22Rv1 (cell line): ENCODE measurements around the gene CCDC40.

Experiments used
- H3K27ac ChIP-seq: fragments of 450-650 bp; 2 replicates; pipeline ENCODE4 v1.5.1; 2017
- ZFX ChIP-seq: fragments of 450-650 bp; IDR thresholded peaks from 2 replicates; pipeline ENCODE4 v1.6.1; 2017; ENCODE audit warnings: antibody characterized with exemption, borderline replicate concordance
- TF ChIP-seq, protein P1 (sequence below): fragments of 450-650 bp; IDR thresholded peaks from 2 replicates; pipeline ENCODE4 v1.5.1; 2017; ENCODE audit warnings: mild to moderate bottlenecking

Gene CCDC40

DNA sequence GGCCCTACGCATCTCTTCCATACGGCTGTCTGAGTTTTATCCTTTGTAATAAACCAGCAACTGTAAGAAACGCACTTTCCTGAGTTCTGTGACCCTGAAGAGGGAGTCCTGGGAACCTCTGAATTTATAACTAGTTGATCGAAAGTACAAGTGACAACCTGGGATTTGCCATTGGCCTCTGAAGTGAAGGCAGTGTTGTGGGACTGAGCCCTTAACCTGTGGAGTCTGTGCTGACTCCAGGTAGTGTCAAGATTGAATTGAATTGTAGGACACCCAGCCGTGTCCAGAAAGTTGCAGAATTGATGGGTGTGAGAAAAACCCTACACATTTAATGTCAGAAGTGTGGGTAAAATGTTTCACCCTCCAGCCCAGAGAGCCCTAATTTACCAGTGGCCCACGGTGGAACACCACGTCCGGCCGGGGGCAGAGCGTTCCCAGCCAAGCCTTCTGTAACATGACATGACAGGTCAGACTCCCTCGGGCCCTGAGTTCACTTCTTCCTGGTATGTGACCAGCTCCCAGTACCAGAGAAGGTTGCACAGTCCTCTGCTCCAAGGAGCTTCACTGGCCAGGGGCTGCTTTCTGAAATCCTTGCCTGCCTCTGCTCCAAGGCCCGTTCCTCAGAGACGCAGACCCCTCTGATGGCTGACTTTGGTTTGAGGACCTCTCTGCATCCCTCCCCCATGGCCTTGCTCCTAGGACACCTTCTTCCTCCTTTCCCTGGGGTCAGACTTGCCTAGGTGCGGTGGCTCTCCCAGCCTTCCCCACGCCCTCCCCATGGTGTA lies 66.4 kb downstream of the CCDC40 start:
- H3K27ac ChIP-seq, result peak overlapping the region; percentile 66; the same call in 1 of the 2 replicates
- no peak for TF ChIP-seq ZFX
- TF ChIP-seq, protein P1, sequence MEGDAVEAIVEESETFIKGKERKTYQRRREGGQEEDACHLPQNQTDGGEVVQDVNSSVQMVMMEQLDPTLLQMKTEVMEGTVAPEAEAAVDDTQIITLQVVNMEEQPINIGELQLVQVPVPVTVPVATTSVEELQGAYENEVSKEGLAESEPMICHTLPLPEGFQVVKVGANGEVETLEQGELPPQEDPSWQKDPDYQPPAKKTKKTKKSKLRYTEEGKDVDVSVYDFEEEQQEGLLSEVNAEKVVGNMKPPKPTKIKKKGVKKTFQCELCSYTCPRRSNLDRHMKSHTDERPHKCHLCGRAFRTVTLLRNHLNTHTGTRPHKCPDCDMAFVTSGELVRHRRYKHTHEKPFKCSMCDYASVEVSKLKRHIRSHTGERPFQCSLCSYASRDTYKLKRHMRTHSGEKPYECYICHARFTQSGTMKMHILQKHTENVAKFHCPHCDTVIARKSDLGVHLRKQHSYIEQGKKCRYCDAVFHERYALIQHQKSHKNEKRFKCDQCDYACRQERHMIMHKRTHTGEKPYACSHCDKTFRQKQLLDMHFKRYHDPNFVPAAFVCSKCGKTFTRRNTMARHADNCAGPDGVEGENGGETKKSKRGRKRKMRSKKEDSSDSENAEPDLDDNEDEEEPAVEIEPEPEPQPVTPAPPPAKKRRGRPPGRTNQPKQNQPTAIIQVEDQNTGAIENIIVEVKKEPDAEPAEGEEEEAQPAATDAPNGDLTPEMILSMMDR, result no peak

DNA sequence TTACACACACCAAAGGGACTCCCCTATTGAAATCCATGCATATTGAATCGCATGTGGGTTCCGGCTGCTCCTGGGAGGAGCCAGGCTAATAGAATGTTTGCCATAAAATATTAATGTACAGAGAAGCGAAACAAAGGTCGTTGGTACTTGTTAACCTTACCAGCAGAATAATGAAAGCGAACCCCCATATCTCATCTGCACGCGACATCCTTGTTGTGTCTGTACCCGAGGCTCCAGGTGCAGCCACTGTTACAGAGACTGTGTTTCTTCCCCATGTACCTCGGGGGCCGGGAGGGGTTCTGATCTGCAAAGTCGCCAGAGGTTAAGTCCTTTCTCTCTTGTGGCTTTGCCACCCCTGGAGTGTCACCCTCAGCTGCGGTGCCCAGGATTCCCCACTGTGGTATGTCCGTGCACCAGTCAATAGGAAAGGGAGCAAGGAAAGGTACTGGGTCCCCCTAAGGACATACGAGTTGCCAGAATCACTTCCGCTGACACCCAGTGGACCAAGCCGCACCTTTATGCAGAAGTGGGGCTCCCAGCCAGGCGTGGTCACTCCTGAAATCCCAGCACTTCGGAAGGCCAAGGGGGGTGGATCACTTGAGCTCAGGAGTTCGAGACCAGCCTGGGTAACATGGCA lies 67.1 kb downstream of the CCDC40 start:
- no peak overlapping the region for H3K27ac ChIP-seq
- TF ChIP-seq ZFX, result no peak
- TF ChIP-seq, protein P1, result no peak

DNA sequence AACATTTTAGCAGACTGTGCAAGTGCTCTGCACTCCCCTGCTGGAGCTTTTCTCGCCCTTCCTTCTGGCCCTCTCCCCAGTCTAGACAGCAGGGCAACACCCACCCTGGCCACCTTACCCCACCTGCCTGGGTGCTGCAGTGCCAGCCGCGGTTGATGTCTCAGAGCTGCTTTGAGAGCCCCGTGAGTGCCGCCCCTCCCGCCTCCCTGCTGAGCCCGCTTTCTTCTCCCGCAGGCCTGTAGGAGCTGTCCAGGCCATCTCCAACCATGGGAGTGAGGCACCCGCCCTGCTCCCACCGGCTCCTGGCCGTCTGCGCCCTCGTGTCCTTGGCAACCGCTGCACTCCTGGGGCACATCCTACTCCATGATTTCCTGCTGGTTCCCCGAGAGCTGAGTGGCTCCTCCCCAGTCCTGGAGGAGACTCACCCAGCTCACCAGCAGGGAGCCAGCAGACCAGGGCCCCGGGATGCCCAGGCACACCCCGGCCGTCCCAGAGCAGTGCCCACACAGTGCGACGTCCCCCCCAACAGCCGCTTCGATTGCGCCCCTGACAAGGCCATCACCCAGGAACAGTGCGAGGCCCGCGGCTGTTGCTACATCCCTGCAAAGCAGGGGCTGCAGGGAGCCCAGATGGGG lies 68.0 kb downstream of the CCDC40 start:
- H3K27ac ChIP-seq, result no peak overlapping the region
- TF ChIP-seq, protein P1, result no peak
- no peak for TF ChIP-seq ZFX

DNA sequence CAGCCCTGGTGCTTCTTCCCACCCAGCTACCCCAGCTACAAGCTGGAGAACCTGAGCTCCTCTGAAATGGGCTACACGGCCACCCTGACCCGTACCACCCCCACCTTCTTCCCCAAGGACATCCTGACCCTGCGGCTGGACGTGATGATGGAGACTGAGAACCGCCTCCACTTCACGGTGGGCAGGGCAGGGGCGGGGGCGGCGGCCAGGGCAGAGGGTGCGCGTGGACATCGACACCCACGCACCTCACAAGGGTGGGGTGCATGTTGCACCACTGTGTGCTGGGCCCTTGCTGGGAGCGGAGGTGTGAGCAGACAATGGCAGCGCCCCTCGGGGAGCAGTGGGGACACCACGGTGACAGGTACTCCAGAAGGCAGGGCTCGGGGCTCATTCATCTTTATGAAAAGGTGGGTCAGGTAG lies 68.5 kb downstream of the CCDC40 start:
- TF ChIP-seq ZFX, result no peak
- TF ChIP-seq, protein P1, result no peak
- no peak overlapping the region for H3K27ac ChIP-seq

DNA sequence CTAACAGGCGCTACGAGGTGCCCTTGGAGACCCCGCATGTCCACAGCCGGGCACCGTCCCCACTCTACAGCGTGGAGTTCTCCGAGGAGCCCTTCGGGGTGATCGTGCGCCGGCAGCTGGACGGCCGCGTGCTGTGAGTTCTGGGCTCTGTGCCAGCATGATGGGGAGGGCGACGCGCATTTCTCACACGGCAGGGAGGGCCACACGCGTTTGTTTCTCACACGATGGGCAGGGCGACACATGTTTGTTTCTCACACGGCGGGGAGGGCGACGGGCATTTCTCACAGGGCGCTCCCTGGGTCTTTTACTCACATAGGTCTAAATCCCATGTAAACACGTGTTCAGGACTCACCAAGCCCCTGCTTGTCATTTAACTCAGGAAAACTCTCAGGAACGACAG lies 69.3 kb downstream of the CCDC40 start:
- TF ChIP-seq, protein P1, result no peak
- TF ChIP-seq ZFX, result no peak
- no peak overlapping the region for H3K27ac ChIP-seq

DNA sequence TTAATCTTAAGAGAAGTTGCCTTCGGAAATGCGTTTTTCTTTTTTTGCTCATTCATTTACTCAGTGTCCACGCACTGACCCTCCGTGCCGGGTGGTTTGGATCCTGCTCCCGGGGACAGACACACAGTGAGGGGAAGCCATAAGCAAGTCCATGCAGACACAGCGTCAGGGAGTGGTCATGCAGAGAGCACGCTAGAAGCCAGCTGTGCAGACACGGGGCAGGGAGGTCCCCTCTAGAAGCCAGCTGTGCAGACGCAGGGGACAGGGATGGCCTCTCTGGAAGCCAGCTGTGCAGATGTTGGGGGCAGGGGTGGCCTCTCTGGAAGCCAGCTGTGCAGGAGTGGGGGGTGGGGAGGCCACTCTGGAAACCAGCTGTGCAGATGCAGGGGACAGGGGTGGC lies 69.7 kb downstream of the CCDC40 start:
- H3K27ac ChIP-seq, result no peak overlapping the region
- TF ChIP-seq ZFX, result no peak
- TF ChIP-seq, protein P1, result no peak

DNA sequence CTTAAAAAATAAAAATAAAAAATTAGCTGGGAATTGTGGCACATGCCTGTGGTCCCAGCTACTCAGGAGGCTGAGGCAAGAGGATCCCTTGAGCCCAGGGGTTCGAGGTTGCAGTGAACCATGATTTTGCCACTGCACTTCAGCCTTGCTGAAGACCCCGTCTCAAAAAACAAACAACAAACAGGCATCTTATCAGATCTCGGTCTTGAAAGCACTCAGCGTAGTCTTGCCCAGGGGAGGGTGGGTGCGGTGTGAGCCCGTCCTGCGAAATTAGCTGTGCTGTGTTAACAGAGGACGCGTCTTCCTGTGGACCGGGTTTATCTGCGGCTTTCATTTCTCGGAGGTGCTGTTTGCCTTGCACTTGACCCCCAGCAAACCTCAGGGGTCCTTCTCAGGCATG lies 70.3 kb downstream of the CCDC40 start:
- TF ChIP-seq ZFX, result no peak
- TF ChIP-seq, protein P1, result no peak

More for the DNA sequence above, 70.3 kb downstream of the CCDC40 start:
- H3K27ac ChIP-seq, result no peak overlapping the region
